Measurements from ENCODE around the gene SHC4.
"Not testable (repeated sequence)": the region's sequence is repeated elsewhere in the genome, so short reads cannot be mapped to it uniquely, and the experiment has no call there.

Gene SHC4

DNA sequence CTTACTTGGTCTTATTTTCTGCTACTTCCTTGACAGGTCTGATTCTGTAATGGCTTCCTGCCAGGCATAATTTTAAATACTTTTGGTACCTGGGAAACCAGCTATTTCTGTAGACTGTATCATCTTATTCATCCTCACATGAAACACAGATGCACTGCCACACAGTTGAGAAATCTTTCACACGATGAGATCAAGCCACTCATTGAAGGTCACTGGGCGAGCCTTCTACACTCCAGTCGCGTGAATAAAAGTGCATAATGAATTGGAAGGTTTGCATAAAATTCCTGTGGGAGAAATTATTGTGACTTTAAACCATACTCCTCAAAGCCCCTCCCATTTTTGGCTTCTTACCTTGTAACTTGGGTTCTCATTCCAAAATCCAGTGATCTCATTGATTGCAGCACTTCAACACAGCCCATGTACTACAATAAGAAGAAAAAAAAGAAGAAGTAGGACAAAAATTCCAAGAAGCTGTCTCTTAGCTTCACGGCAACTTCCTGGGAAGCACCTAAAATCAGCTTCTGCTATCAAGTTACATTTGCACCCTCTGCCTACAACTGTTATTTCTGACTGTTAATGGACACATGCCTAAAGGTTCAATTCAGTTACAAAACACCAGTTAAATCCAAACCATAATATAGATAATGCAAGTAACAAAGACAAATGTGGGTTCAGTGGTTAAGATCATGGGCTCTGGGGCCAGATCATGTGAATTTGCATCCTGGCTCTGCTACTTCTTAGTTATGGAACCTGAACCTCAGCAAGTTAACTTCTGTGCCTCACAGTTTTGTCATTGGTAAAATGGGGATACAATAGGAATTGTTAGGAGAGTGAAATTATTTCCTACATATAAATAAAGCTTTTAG is 39.0 kb downstream of the SHC4 start:
- no peak for DNase-seq (ENCODE audit: low read depth, low spot score)

DNA sequence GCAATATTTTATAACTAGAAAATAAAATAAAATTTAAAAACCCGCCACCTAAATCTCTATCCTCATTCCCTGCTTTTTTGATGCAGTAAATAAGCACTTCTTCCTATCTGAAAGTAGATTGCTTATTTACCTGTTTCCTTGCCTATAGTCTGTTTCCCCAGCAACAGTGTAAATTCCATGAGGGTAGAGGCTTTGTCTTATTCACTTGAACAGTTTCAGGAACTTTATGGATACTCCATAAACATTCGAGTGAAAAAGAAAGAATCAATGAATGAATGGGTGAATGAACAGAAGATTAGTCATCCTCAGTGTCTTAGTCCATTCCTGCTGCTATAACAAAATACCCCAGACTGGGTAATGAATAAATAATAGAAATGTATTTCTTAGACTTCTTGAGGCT is 41.7 kb downstream of the SHC4 start:
- DNase-seq (ENCODE audit: low read depth, low spot score) = no peak

DNA sequence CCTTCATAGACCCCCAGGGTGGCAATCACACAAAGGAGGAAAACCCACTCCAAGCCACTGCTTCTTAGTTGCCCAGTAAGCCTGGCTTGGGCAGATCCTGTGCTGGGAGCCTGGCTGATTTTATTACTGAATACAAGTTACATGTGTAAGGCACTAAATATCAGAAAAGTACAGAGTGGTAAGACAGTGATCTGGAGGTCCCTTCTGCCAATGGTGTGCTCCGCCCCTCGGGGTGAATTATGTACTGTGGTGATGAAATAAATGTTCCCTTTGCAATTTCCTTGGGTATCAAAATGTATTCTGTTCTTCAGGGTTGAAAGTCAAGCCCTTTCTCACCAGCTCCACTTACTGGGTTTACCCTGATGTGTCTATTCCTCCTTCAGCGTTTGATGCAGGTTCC is 47.0 kb downstream of the SHC4 start:
- DNase-seq (ENCODE audit: low read depth, low spot score) = no peak

DNA sequence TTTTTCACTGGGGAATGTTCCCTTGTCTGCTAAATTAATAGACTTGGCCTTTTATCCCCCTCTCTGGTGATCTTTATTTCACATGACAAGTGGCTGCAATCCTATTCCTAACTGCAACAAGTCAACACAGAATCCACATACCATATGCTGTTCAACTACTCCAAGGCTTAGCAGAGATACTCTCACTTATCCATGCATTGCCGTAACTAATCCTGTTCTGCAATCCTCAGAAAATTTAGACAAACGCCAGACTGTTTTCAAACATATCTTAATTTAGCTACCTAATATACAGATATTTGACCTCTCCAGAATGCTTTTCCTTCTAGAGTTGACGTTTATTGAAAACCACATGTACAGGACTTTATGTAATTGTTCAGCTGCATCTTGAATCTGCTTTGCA is 47.9 kb downstream of the SHC4 start:
- no peak for DNase-seq (ENCODE audit: low read depth, low spot score)

- no peak for DNase-seq (ENCODE audit: low read depth, low spot score)
These were observed 49.0 kb downstream of the SHC4 start for GRCh38 chr15:48914717-48915116.

- DNase-seq (ENCODE audit: low read depth, low spot score) = no peak
These were observed 50.6 kb downstream of the SHC4 start for GRCh38 chr15:48913141-48913540.

DNA sequence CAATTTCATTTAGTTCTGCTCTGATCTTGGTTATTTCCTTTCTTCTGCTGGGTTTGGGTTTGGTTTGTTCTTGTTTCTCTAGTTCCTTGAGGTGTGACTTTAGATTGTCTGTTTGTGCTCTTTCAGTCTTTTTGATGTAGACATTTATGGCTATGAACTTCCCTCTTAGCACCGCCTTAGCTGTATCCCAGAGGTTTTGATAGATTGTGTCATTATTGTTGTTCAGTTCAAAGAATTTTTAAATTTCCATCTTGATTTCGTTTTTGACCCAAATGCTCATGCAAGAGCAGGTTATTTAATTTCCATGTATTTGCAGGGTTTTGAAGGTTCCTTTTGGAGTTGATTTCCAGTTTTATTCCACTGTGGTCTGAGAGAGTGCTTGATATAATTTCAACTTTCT is 53.2 kb downstream of the SHC4 start:
- not testable (repeated sequence) for DNase-seq (ENCODE audit: low read depth, low spot score)

- DNase-seq (ENCODE audit: low read depth, low spot score) = not testable (repeated sequence)
These were observed 54.4 kb downstream of the SHC4 start for GRCh38 chr15:48909313-48909712.

GRCh38 chr15:48905847-48906246 is 57.9 kb downstream of the SHC4 start:
- no peak for DNase-seq (ENCODE audit: low read depth, low spot score)

- DNase-seq (ENCODE audit: low read depth, low spot score) = no peak
These were observed 58.5 kb downstream of the SHC4 start for GRCh38 chr15:48905216-48905615.

- no peak for DNase-seq (ENCODE audit: low read depth, low spot score)
These were observed 59.0 kb downstream of the SHC4 start for GRCh38 chr15:48904758-48905157.

- DNase-seq (ENCODE audit: low read depth, low spot score) = no peak
These were observed 63.9 kb downstream of the SHC4 start for GRCh38 chr15:48899793-48900192.

GRCh38 chr15:48898446-48898845 is 65.3 kb downstream of the SHC4 start:
- DNase-seq (ENCODE audit: low read depth, low spot score) = no peak

DNA sequence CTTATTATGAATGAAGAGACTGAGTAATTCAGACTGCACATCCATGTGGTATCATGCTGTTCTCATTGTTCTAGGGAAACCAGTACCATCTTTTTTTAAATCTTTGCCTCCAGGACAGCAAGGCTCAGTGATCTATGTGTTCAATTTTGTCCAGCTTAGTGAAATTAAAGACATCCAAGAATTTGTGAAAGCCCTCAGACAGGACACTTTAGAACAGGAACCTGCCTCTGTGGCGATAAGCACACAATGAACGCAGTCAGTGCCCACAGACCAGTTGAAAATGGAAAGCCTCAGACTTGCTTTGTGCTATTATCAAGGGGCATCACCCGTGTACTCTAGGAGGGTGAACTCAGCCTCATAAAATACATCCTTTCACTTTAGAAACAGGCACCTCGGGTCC is 65.7 kb downstream of the SHC4 start:
- DNase-seq (ENCODE audit: low read depth, low spot score) = no peak

- DNase-seq (ENCODE audit: low read depth, low spot score) = no peak
These were observed 66.6 kb downstream of the SHC4 start for GRCh38 chr15:48896869-48897814.

DNA sequence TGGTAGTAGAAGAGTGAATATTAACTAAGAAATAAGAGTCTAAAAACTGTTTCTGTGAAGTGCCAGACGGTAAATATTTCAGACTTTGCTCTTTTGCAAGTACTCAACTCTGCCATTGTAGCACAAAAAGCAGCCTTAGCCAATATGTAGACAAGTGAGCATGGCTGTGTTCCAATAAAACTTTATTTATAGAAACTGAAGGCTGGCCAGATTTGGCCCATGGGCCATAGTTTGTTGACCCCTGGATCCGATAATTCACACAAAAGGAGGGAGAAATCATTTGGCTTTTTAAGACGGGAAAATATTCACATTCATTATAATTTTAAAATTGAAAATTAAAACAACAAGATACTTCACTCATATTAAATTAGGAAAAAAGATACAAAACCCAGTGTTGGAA is 70.4 kb downstream of the SHC4 start:
- DNase-seq (ENCODE audit: low read depth, low spot score) = no peak

- no peak for DNase-seq (ENCODE audit: low read depth, low spot score)
These were observed 72.4 kb downstream of the SHC4 start for GRCh38 chr15:48891232-48891765.

DNA sequence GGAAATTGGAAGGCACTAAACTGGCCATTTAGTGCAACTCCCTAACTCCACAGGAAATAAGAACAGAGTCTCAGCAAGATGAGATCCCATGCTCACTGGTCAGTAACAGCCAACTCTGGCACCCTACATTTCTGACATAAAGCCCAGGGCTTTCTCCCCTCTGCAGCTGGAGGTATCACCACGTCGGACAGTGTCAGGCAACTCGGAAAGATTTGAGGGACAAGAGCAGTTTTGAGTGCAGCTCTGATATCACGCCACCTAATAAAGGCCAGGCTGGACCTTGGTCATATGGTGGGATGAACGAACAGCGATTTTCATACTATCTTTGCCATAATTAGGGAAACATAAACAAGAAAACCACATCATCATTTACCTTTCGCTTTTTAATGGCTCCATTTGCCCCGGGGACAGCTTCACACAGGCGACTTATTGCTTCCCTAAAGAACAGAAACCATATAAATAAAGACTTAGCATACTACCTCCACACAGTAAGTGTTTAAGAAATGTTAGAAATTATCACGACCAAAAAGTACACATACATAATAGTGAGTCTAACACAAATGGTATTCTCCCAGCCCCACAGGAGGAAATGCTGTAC is 73.2 kb downstream of the SHC4 start:
- no peak for DNase-seq (ENCODE audit: low read depth, low spot score)

DNA sequence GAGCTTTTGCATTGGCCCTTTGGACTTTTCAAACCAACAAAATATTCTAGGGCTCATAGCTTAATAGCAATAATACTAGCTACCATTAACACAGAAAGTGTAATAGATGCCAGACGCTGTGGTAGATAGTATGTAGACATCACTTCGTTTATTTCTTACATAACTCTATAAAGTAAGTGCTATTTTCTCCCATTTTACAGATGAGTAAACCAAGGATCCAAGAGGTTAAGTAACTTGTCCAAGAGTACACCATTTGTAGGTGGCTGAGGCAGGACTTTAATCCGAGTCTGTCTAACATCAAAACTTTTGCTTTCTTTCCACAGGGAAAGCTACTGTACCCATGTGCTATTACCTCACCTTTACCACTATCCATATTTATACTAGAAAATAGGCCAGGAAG is 73.8 kb downstream of the SHC4 start:
- no peak for DNase-seq (ENCODE audit: low read depth, low spot score)

- no peak for DNase-seq (ENCODE audit: low read depth, low spot score)
These were observed 74.9 kb downstream of the SHC4 start for GRCh38 chr15:48888836-48889235.

GRCh38 chr15:48888191-48888590 is 75.5 kb downstream of the SHC4 start:
- no peak for DNase-seq (ENCODE audit: low read depth, low spot score)

- DNase-seq (ENCODE audit: low read depth, low spot score) = no peak
These were observed 76.6 kb downstream of the SHC4 start for GRCh38 chr15:48887144-48887543.

All from iPS DF 19.7 (cell line).